HEK293 (cell line): Measurements from ENCODE around the gene HLX.

ENCODE experiments used
- CTCF ChIA-PET: fragments of 350-600 bp; formaldehyde crosslinking; extraction: SDS; loops from one replicate; lab custom pipeline; 2021; ENCODE audit warnings: antibody characterized with exemption; lab: Yijun Ruan, JAX
- POLR2A ChIA-PET: fragments of 300-600 bp; formaldehyde crosslinking; extraction: SDS; loops from one replicate; lab custom pipeline; 2020; ENCODE audit warnings: antibody characterized with exemption, inconsistent platforms; lab: Yijun Ruan, JAX
- H3K27ac ChIP-seq: fragments of 200-500 bp; sonication (Bioruptor generic); 2 replicates; pipeline ENCODE4 v1.5.1; 2014; ENCODE audit warnings: low read depth, low read length, control low read depth, inconsistent platforms; ENCODE audit errors: extremely low read depth
- H3K36me3 ChIP-seq, 2 experiments: fragments of 200-500 bp in 1 of 2; sonication (Bioruptor generic) in 1 of 2; 1 replicate in 1 of 2; 2 replicates in 1 of 2; pipeline ENCODE4 v1.5.1; 2014 to 2017; ENCODE audit warnings: inconsistent platforms in 2 of 2, low read length in 2 of 2; ENCODE audit not compliant: control insufficient read depth in 2 of 2, insufficient read depth in 1 of 2
- H3K4me1 ChIP-seq: fragments of 200-500 bp; sonication (Bioruptor generic); 2 replicates; pipeline ENCODE4 v1.5.1; 2014; ENCODE audit warnings: mild to moderate bottlenecking, low read length, inconsistent platforms; ENCODE audit not compliant: control insufficient read depth, insufficient read depth
- H3K4me3 ChIP-seq: 2 replicates; pipeline ENCODE4 v1.5.1; 2011; ENCODE audit warnings: low read depth, mild to moderate bottlenecking, control low read depth, low read length, moderate library complexity
- H3K9me3 ChIP-seq: fragments of 200-500 bp; sonication (Bioruptor generic); 2 replicates; pipeline ENCODE4 v1.5.1; 2014; ENCODE audit warnings: low read depth, low read length, inconsistent platforms; ENCODE audit not compliant: control insufficient read depth, insufficient read depth
- KLF10 ChIP-seq: fragments of 450-650 bp; IDR thresholded peaks from 2 replicates; pipeline ENCODE4 v1.5.1; 2018; ENCODE audit warnings: missing biosample characterization, mild to moderate bottlenecking, missing genetic modification characterization
- OSR2 ChIP-seq: fragments of 450-650 bp; formaldehyde crosslinking; IDR thresholded peaks from 2 replicates; pipeline ENCODE4 v1.5.1; 2016; ENCODE audit warnings: missing biosample characterization, missing genetic modification characterization
- PRDM10 ChIP-seq: fragments of 450-650 bp; formaldehyde crosslinking; IDR thresholded peaks from 2 replicates; pipeline ENCODE4 v1.5.1; 2016; ENCODE audit warnings: missing biosample characterization, missing genetic modification characterization
- PRDM4 ChIP-seq: fragments of 450-650 bp; formaldehyde crosslinking; IDR thresholded peaks from 2 replicates; pipeline ENCODE4 v1.5.1; 2017; ENCODE audit warnings: missing biosample characterization, missing genetic modification characterization
- PRDM6 ChIP-seq: fragments of 450-650 bp; formaldehyde crosslinking; IDR thresholded peaks from 2 replicates; pipeline ENCODE4 v1.5.1; 2017; ENCODE audit warnings: missing biosample characterization, missing genetic modification characterization
- SP3 ChIP-seq: fragments of 450-650 bp; formaldehyde crosslinking; IDR thresholded peaks from 2 replicates; pipeline ENCODE4 v1.5.1; 2016; ENCODE audit warnings: missing biosample characterization, missing genetic modification characterization
- ZBTB21 ChIP-seq: fragments of 450-650 bp; formaldehyde crosslinking; IDR thresholded peaks from 2 replicates; pipeline ENCODE4 v1.5.1; 2017; ENCODE audit warnings: missing biosample characterization, missing genetic modification characterization
- ZBTB26 ChIP-seq: fragments of 450-650 bp; formaldehyde crosslinking; optimal IDR thresholded peaks from 2 replicates; pipeline ENCODE3; 2016; ENCODE audit warnings: missing biosample characterization, mild to moderate bottlenecking, missing genetic modification characterization
- ZBTB48 ChIP-seq: fragments of 450-650 bp; formaldehyde crosslinking; IDR thresholded peaks from 2 replicates; pipeline ENCODE4 v1.5.1; 2016; ENCODE audit warnings: missing biosample characterization, missing genetic modification characterization
- ZFP37 ChIP-seq: fragments of 450-650 bp; formaldehyde crosslinking; IDR thresholded peaks from 2 replicates; pipeline ENCODE4 v1.5.1; 2016; ENCODE audit warnings: missing biosample characterization, missing genetic modification characterization
- ZNF132 ChIP-seq: fragments of 450-650 bp; formaldehyde crosslinking; IDR thresholded peaks from 2 replicates; pipeline ENCODE4 v1.5.1; 2017; ENCODE audit warnings: missing biosample characterization, missing genetic modification characterization, borderline replicate concordance
- ZNF169 ChIP-seq: fragments of 450-650 bp; formaldehyde crosslinking; IDR thresholded peaks from 2 replicates; pipeline ENCODE4 v1.5.1; 2016; ENCODE audit warnings: missing biosample characterization, missing genetic modification characterization
- ZNF19 ChIP-seq: fragments of 450-650 bp; formaldehyde crosslinking; IDR thresholded peaks from 2 replicates; pipeline ENCODE4; 2016; ENCODE audit warnings: missing biosample characterization, missing genetic modification characterization, low read depth
- ZNF280D ChIP-seq: fragments of 450-650 bp; formaldehyde crosslinking; IDR thresholded peaks from 2 replicates; pipeline ENCODE4 v1.5.1; 2016; ENCODE audit warnings: missing biosample characterization, missing genetic modification characterization
- ZNF324 ChIP-seq: fragments of 450-650 bp; formaldehyde crosslinking; IDR thresholded peaks from 2 replicates; pipeline ENCODE4 v1.5.1; 2016; ENCODE audit warnings: missing biosample characterization, missing genetic modification characterization
- ZNF350 ChIP-seq: fragments of 450-650 bp; formaldehyde crosslinking; IDR thresholded peaks from 2 replicates; pipeline ENCODE4 v1.5.0; 2017; ENCODE audit warnings: missing biosample characterization, mild to moderate bottlenecking, missing genetic modification characterization
- ZNF366 ChIP-seq: fragments of 450-650 bp; formaldehyde crosslinking; conservative IDR thresholded peaks from 2 replicates; pipeline ENCODE4 v1.5.1; 2016; ENCODE audit warnings: missing biosample characterization, missing genetic modification characterization
- ZNF639 ChIP-seq: fragments of 450-650 bp; formaldehyde crosslinking; IDR thresholded peaks from 2 replicates; pipeline ENCODE4 v1.5.1; 2016; ENCODE audit warnings: missing biosample characterization, missing genetic modification characterization
- ZNF660 ChIP-seq: fragments of 450-650 bp; IDR thresholded peaks from 2 replicates; pipeline ENCODE4 v1.5.1; 2018; ENCODE audit warnings: missing biosample characterization, mild to moderate bottlenecking, missing genetic modification characterization
- ZNF664 ChIP-seq: fragments of 450-650 bp; formaldehyde crosslinking; IDR thresholded peaks from 2 replicates; pipeline ENCODE4 v1.5.1; 2016; ENCODE audit warnings: missing biosample characterization, missing genetic modification characterization
- ZNF776 ChIP-seq: fragments of 450-650 bp; formaldehyde crosslinking; IDR thresholded peaks from 2 replicates; pipeline ENCODE4 v1.5.0; 2017; ENCODE audit warnings: missing biosample characterization, missing genetic modification characterization, borderline replicate concordance
- ZNF830 ChIP-seq: fragments of 450-650 bp; IDR thresholded peaks from 2 replicates; pipeline ENCODE4 v1.5.0; 2018; ENCODE audit warnings: missing biosample characterization, missing genetic modification characterization, low read depth, mild to moderate bottlenecking, moderate library complexity

The HLX gene

GRCh38 chr1:220839474-220839873 is 39.8 kb upstream of the HLX start:
- CTCF ChIA-PET: interaction anchor here (0.6 to 0.7 kb wide), 2 partner anchors 7 to 94 kb away, joined by 3 to 4 read pairs; no protein-coding TSS in a partner anchor
- Histone ChIP-seq H3K36me3 (no peaks in the 10 kb centered on the region), H3K9me3 (no peaks in the 10 kb centered on the region)
- TF ChIP-seq ZNF366 (tag by site-specific recombination) (no peak), ZFP37 (tag by site-specific recombination) (no peak), ZBTB48 (tag by site-specific recombination) (no peak), ZNF280D (tag by site-specific recombination) (no peak), ZNF324 (no peak), ZNF169 (tag by site-specific recombination) (no peak), KLF10 (tag by site-specific recombination) (no peak), ZNF660 (tag by site-specific recombination) (no peak), ZNF19 (no peak), ZBTB26 (tag by site-specific recombination) (no peak), PRDM10 (tag by site-specific recombination) (no peak), ZNF664 (tag by site-specific recombination) (no peak), ZNF639 (tag by site-specific recombination) (no peak)
- TF ChIP-seq, all 188 proteins: peak for 0
- no peak overlapping the region for H3K4me3 ChIP-seq
- H3K4me1 ChIP-seq: no peaks in the 10 kb centered on the region
- POLR2A ChIA-PET: no interaction called here
- no peak overlapping the region for H3K27ac ChIP-seq

- ChIA-PET POLR2A (no interaction called here), CTCF (interaction anchor here (0.8 to 1.0 kb wide), 2 partner anchors 28 to 31 kb away, joined by 4 to 7 read pairs; no protein-coding TSS in a partner anchor)
- Histone ChIP-seq H3K4me3 (no peak overlapping the region), H3K4me1 (no peaks in the 10 kb centered on the region), H3K36me3 (no peaks in the 10 kb centered on the region), H3K27ac (no peak overlapping the region), H3K9me3 (no peaks in the 10 kb centered on the region)
- TF ChIP-seq ZNF830 (tag by site-specific recombination) (no peak), PRDM6 (tag by site-specific recombination) (no peak), PRDM4 (tag by site-specific recombination) (no peak), ZNF132 (tag by site-specific recombination) (no peak), ZNF350 (no peak), ZNF776 (no peak), SP3 (tag by site-specific recombination) (no peak), OSR2 (no peak), ZBTB21 (tag by site-specific recombination) (no peak)
Measured at GRCh38 chr1:220841293-220841692, 38.0 kb upstream of the HLX start.
